DOHH2 (cell line): Measurements from ENCODE around the gene TMPRSS2.

ENCODE experiments used
- H3F3A ChIP-seq: fragments of 200-600 bp; sonication (generic), shearing (Covaris generic); 2 replicates; pipeline ENCODE4 v1.6.0; 2016; ENCODE audit warnings: antibody characterized with exemption, mild to moderate bottlenecking; ENCODE audit not compliant: control insufficient read depth, insufficient read depth
- H3K27ac ChIP-seq: fragments of 200-600 bp; sonication (generic); 2 replicates; pipeline ENCODE4 v1.5.1; 2014; ENCODE audit warnings: low read depth, mild to moderate bottlenecking, low read length, moderate library complexity
- H3K27me3 ChIP-seq: fragments of 200-600 bp; sonication (generic); 2 replicates; pipeline ENCODE4 v1.6.1; 2014; ENCODE audit warnings: mild to moderate bottlenecking, low read length, mixed read lengths; ENCODE audit not compliant: control insufficient read depth
- H3K36me3 ChIP-seq: fragments of 200-600 bp; sonication (generic); 2 replicates; pipeline ENCODE4 v1.6.1; 2014; ENCODE audit warnings: mild to moderate bottlenecking, low read length, moderate library complexity, mixed read lengths; ENCODE audit not compliant: control insufficient read depth
- H3K4me1 ChIP-seq: fragments of 200-600 bp; sonication (generic); 2 replicates; pipeline ENCODE4 v1.6.1; 2014; ENCODE audit warnings: mild to moderate bottlenecking, low read length, mixed read lengths; ENCODE audit not compliant: control insufficient read depth
- H3K4me2 ChIP-seq: fragments of 200-600 bp; sonication (generic); 2 replicates; pipeline ENCODE4 v1.6.0; 2014; ENCODE audit warnings: mild to moderate bottlenecking, low read length, moderate library complexity
- H3K4me3 ChIP-seq: fragments of 200-600 bp; sonication (generic); 2 replicates; pipeline ENCODE4 v1.5.1; 2014; ENCODE audit warnings: mild to moderate bottlenecking, low read length, mixed read lengths
- H3K79me2 ChIP-seq: fragments of 200-600 bp; sonication (generic); 2 replicates; pipeline ENCODE4 v1.6.1; 2014; ENCODE audit warnings: mild to moderate bottlenecking, low read length, mixed read lengths; ENCODE audit not compliant: control insufficient read depth
- H3K9me2 ChIP-seq: fragments of 200-600 bp; sonication (generic); replicated peaks from 2 replicates; pipeline ENCODE4 v1.6.1; 2014; ENCODE audit warnings: mild to moderate bottlenecking, low read length, mixed read lengths; ENCODE audit not compliant: control insufficient read depth
- H3K9me3 ChIP-seq: fragments of 200-600 bp; sonication (generic); 2 replicates; pipeline ENCODE4 v1.6.1; 2014; ENCODE audit warnings: antibody characterized with exemption, low read length, mixed read lengths; ENCODE audit not compliant: control insufficient read depth, insufficient read depth
- H4K20me1 ChIP-seq: fragments of 200-600 bp; sonication (generic); 2 replicates; pipeline ENCODE4 v1.6.0; 2014; ENCODE audit warnings: low read depth, mild to moderate bottlenecking, antibody characterized with exemption, low read length, moderate library complexity; ENCODE audit not compliant: control insufficient read depth, insufficient read depth
- EZH2phosphoT487 ChIP-seq: fragments of 200-600 bp; sonication (generic); IDR thresholded peaks from 2 replicates; pipeline ENCODE4 v1.6.1; 2017; ENCODE audit warnings: borderline replicate concordance, mild to moderate bottlenecking, antibody characterized with exemption, low read length, moderate library complexity, mixed read lengths
- TF ChIP-seq, protein P1 (sequence below): fragments of 200-600 bp; sonication (generic); IDR thresholded peaks from one replicate; pipeline ENCODE4 v1.5.1; 2014; ENCODE audit warnings: antibody characterized with exemption, mild to moderate bottlenecking, low read depth, low read length; ENCODE audit not compliant: poor library complexity, severe bottlenecking

The TMPRSS2 gene

DNA sequence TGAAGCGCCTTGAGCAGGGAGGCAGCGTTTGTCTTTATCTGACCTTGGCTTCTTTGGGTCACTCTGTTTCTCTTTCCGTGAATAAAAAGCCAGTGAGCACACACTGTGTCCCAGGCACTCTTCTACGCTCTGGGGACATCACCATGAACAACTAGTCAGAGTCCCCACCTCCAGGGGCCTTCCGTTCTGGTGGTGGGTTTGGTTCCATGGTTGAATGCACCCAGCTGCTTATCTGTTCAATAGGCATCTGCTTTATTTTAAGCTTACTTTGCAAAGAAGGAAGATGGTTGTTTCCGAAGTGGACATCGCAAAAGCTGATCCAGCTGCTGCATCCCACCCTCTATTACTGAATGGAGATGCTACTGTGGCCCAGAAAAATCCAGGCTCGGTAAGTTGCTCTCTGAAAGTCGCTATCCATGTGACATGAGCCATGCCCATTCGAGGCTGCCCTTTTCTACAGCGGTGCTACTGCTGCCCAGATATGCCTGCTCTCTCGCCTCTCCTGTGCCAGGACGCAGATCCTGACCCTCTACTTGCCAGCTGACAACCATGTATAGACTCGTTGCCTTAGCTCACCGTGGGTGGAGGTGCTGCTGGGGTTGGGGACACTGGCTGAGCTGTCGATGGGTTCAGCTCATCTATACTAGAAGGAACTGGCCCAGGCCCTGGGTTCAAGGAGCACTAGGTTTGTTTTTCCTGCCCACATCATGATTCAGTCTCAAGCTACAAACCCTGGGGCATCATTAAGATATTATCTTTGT lies 76.0 kb downstream of the TMPRSS2 start:
- H3K9me2 ChIP-seq, result no peaks in the 10 kb centered on the region
- 0 out of 2 replicates have a peak, but pooled peaks cover 3% of the 10 kb centered on the region for H3K4me1 ChIP-seq
- no peak overlapping the region for H3K4me2 ChIP-seq
- peaks cover 16% of the 10 kb centered on the region for H3K27me3 ChIP-seq
- H3K4me3 ChIP-seq, result no peak overlapping the region
- H4K20me1 ChIP-seq, result no peaks in the 10 kb centered on the region
- H3K9me3 ChIP-seq, result peaks cover 3% of the 10 kb centered on the region; the same call in 1 of the 2 replicates
- no peak for TF ChIP-seq EZH2phosphoT487
- TF ChIP-seq, protein P1, sequence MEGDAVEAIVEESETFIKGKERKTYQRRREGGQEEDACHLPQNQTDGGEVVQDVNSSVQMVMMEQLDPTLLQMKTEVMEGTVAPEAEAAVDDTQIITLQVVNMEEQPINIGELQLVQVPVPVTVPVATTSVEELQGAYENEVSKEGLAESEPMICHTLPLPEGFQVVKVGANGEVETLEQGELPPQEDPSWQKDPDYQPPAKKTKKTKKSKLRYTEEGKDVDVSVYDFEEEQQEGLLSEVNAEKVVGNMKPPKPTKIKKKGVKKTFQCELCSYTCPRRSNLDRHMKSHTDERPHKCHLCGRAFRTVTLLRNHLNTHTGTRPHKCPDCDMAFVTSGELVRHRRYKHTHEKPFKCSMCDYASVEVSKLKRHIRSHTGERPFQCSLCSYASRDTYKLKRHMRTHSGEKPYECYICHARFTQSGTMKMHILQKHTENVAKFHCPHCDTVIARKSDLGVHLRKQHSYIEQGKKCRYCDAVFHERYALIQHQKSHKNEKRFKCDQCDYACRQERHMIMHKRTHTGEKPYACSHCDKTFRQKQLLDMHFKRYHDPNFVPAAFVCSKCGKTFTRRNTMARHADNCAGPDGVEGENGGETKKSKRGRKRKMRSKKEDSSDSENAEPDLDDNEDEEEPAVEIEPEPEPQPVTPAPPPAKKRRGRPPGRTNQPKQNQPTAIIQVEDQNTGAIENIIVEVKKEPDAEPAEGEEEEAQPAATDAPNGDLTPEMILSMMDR, result no peak
- H3K27ac ChIP-seq, result no peak overlapping the region
- no peaks in the 10 kb centered on the region for H3F3A ChIP-seq
- H3K36me3 ChIP-seq, result no peaks in the 10 kb centered on the region
- no peaks in the 10 kb centered on the region for H3K79me2 ChIP-seq

DNA sequence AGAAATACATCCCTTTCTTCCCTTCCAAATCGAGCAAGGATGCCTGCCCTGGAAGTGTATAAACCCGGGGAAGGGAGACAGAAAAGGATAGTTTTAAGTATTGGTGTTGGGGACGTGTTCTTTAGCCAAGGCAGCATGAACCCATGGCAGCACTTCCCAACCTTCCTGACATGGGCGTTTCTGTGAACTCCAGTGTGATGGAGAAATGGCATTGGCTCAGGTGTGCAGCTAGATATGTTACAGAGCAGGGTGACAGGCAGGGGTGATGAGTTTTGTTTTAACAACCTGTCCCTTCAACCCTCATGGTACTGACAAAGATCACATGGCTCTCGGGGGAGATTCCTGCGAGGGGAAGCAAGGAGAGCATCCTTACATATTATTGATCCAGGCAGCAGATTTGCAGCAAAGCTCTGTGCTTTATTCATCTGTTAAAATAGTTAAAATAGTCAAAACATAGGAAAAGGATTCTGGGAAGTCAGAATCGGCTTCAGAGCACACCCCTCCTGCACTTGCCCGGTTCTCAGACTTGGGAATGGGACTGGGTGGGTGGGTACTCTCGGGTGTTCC lies 78.0 kb downstream of the TMPRSS2 start:
- H4K20me1 ChIP-seq, result no peaks in the 10 kb centered on the region
- no peak overlapping the region for H3K4me3 ChIP-seq
- H3K4me1 ChIP-seq, result 0 out of 2 replicates have a peak, but pooled peaks cover 3% of the 10 kb centered on the region
- H3K79me2 ChIP-seq, result no peaks in the 10 kb centered on the region
- no peak overlapping the region for H3K4me2 ChIP-seq
- H3K9me2 ChIP-seq, result no peaks in the 10 kb centered on the region
- TF ChIP-seq, protein P1, result no peak
- no peak for TF ChIP-seq EZH2phosphoT487
- H3K9me3 ChIP-seq, result peaks cover 3% of the 10 kb centered on the region; the same call in 1 of the 2 replicates
- no peaks in the 10 kb centered on the region for H3K36me3 ChIP-seq
- H3K27me3 ChIP-seq, result peaks cover 31% of the 10 kb centered on the region
- no peak overlapping the region for H3K27ac ChIP-seq
- H3F3A ChIP-seq, result no peaks in the 10 kb centered on the region

DNA sequence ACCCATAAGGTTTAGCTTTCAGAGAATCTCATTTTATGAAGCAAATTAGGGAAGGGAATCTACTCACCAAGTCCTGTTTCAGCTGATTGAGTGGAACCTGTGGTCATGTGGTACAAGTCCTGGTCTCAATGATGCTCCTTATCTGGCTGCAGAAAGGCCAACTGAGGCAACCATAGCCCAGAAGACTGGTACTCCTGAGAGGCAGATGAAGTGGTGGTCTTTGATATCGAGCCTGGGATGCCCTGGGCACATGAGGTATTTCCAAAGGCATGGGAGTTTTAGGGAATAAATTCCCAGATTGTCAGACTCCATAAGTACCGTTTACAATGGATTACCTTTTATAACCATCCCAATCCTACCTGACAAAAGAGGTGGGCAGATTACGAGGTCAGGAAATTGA lies 78.7 kb downstream of the TMPRSS2 start:
- Histone ChIP-seq H3K4me1 (0 out of 2 replicates have a peak, but pooled peaks cover 3% of the 10 kb centered on the region), H3K9me3 (no peaks in the 10 kb centered on the region), H3K9me2 (no peaks in the 10 kb centered on the region), H3K27ac (no peak overlapping the region), H3K79me2 (no peaks in the 10 kb centered on the region), H3K36me3 (no peaks in the 10 kb centered on the region), H3K27me3 (peaks cover 31% of the 10 kb centered on the region), H3F3A (no peaks in the 10 kb centered on the region), H4K20me1 (no peaks in the 10 kb centered on the region), H3K4me3 (no peak overlapping the region), H3K4me2 (no peak overlapping the region)
- TF ChIP-seq EZH2phosphoT487, result no peak

DNA sequence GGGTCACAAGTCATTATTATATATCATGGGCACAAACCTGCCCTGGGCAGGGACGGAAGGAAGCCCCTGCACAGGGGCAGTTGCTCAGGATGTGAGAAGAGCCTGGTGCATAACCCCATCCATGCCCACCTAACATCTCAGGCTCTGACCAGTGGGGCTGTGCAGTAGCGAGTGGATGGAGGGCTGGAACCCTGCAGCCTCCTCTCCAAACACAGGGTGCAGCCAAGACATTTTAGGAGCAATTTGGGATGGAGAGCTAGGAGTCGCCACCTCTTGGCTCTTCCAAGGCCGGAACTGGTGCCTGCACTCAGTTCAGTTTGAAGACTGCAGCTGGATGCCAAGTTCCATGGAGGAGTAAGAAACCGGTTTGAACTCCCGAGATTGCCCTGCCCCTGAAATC lies 79.1 kb downstream of the TMPRSS2 start:
- Histone ChIP-seq H3K36me3 (no peaks in the 10 kb centered on the region), H3K27ac (no peak overlapping the region), H3F3A (no peaks in the 10 kb centered on the region), H3K4me2 (no peak overlapping the region), H3K79me2 (no peaks in the 10 kb centered on the region), H3K4me3 (no peak overlapping the region), H3K4me1 (0 out of 2 replicates have a peak, but pooled peaks cover 3% of the 10 kb centered on the region), H3K27me3 (peaks cover 31% of the 10 kb centered on the region), H4K20me1 (no peaks in the 10 kb centered on the region), H3K9me3 (no peaks in the 10 kb centered on the region), H3K9me2 (no peaks in the 10 kb centered on the region)
- no peak for TF ChIP-seq EZH2phosphoT487
- TF ChIP-seq, protein P1, result no peak
